Muscle of leg (tissue), 11 donors: ENCODE results near the gene ASIC4. TPM values are rescaled to one million over a fixed set of nuclear protein-coding genes. Genes with fewer than 3 reads are reported as not detected.
A peak's percentile ranks its signal among the peaks of the same experiment; 100 is the strongest.

ENCODE experiments used
- DNase-seq: peaks from one replicate; pipeline ENCODE4 v3.0.0; 2013
- H3K27ac ChIP-seq: one replicate; pipeline ENCODE4 v1.5.1; 2013; ENCODE audit warnings: mild to moderate bottlenecking, low read length, control low read depth
- H3K27me3 ChIP-seq: one replicate; pipeline ENCODE4 v1.6.1; 2013; ENCODE audit warnings: low read length; ENCODE audit not compliant: control insufficient read depth, insufficient read depth
- H3K36me3 ChIP-seq: one replicate; pipeline ENCODE4 v1.6.1; 2013; ENCODE audit warnings: low read length; ENCODE audit not compliant: control insufficient read depth, insufficient read depth
- H3K4me1 ChIP-seq: one replicate; pipeline ENCODE4 v1.6.1; 2013; ENCODE audit warnings: low read length; ENCODE audit not compliant: control insufficient read depth, insufficient read depth
- H3K4me3 ChIP-seq: one replicate; pipeline ENCODE4 v1.5.1; 2013; ENCODE audit warnings: low read length, control low read depth
- H3K9me3 ChIP-seq: replicated peaks from 2 replicates; pipeline ENCODE4 v1.6.1; 2013; ENCODE audit warnings: low read depth, low read length; ENCODE audit not compliant: control insufficient read depth
- WGBS: methylation state at CpG from one replicate; pipeline ENCODE4 v1.1.5; 2013; ENCODE audit warnings: missing lambda C conversion rate; ENCODE audit not compliant: insufficient coverage; 5-methylcytosine and 5-hydroxymethylcytosine counted together
- polyA plus RNA-seq, 8 donors: library from polyadenylated mRNA; unstranded; fragments of 120-200 nt; gene quantifications; one replicate each; pipeline versions ENCODE4 v1.2.1 to v1.2.3, GENCODE V29; 2013; ENCODE audit warnings: inconsistent platforms in 1 of 8, low replicate concordance in 1 of 8; ENCODE audit not compliant: insufficient read length in 8 of 8, insufficient read depth in 1 of 8
- total RNA-seq: library from RNA; stranded (reverse); fragments of 120-200 nt; gene quantifications from one replicate; pipeline ENCODE4 v1.2.4, GENCODE V29; 2013

The ASIC4 gene
- total and polyA plus RNA-seq, 9 donors, result 0.12 to 0.51 (median 0.35) TPM

- Histone ChIP-seq H3K27me3 (peaks cover 43% of the 10 kb centered on the region), H3K4me1 (peaks cover 73% of the 10 kb centered on the region), H3K4me3 (peak within 1 kb of the TSS; percentile 74), H3K36me3 (peaks cover 22% of the 10 kb centered on the region), H3K27ac (peak within 1 kb of the TSS; percentile 98), H3K9me3 (no peaks in the 10 kb centered on the region)
- 0% methylated on average over 46 of the region's 49 CpGs for WGBS
- DNase-seq, result peak; percentile 99
These were observed 15.8 kb upstream of the ASIC4 start, which contains the start of gene GMPPA for GRCh38 chr2:219498280-219499057. TSS of gene GMPPA (plus strand) at chr2:219498891. CDS start at chr2:219499976, 1,085 bp downstream.

- Histone ChIP-seq H3K4me1 (peaks cover 73% of the 10 kb centered on the region), H3K27me3 (peaks cover 39% of the 10 kb centered on the region), H3K36me3 (peaks cover 26% of the 10 kb centered on the region), H3K27ac (peak overlapping the region; percentile 98), H3K4me3 (peak overlapping the region; percentile 74), H3K9me3 (no peaks in the 10 kb centered on the region)
- WGBS, result 0% methylated on average over 3 of the region's 3 CpGs
- no peak for DNase-seq
These were observed 15.3 kb upstream of the ASIC4 start for GRCh38 chr2:219499058-219499307.

GRCh38 chr2:219499555-219499954 lies 14.7 kb upstream of the ASIC4 start:
- peaks cover 69% of the 10 kb centered on the region for H3K4me1 ChIP-seq
- 56% methylated on average over 1 of the region's 1 CpG for WGBS
- peak overlapping the region; percentile 25 for H3K27ac ChIP-seq

GRCh38 chr2:219500135-219500534 lies 14.1 kb upstream of the ASIC4 start:
- DNase-seq, result peak; percentile 46
- Histone ChIP-seq H3K4me1 (peaks cover 66% of the 10 kb centered on the region), H3K27me3 (peaks cover 30% of the 10 kb centered on the region), H3K9me3 (no peaks in the 10 kb centered on the region), H3K27ac (peak overlapping the region; percentile 49), H3K4me3 (no peak overlapping the region), H3K36me3 (peaks cover 37% of the 10 kb centered on the region)
- WGBS, result no CpG with 5 or more reads among the region's 2 CpGs

More at GRCh38 chr2:219499555-219499954, 14.7 kb upstream of the ASIC4 start:
- DNase-seq, result no peak
- H3K36me3 ChIP-seq, result peaks cover 32% of the 10 kb centered on the region
- no peaks in the 10 kb centered on the region for H3K9me3 ChIP-seq
- H3K4me3 ChIP-seq, result peak overlapping the region; percentile 74
- H3K27me3 ChIP-seq, result peaks cover 35% of the 10 kb centered on the region

GRCh38 chr2:219501849-219502248 lies 12.4 kb upstream of the ASIC4 start:
- Histone ChIP-seq H3K27ac (no peak overlapping the region), H3K36me3 (peaks cover 53% of the 10 kb centered on the region), H3K4me3 (no peak overlapping the region), H3K4me1 (peaks cover 59% of the 10 kb centered on the region), H3K27me3 (peaks cover 12% of the 10 kb centered on the region), H3K9me3 (no peaks in the 10 kb centered on the region)
- 93% methylated on average over 14 of the region's 14 CpGs for WGBS
- no peak for DNase-seq

GRCh38 chr2:219502618-219503017 lies 11.7 kb upstream of the ASIC4 start:
- no peaks in the 10 kb centered on the region for H3K9me3 ChIP-seq
- peaks cover 59% of the 10 kb centered on the region for H3K4me1 ChIP-seq
- no peak overlapping the region for H3K27ac ChIP-seq
- H3K27me3 ChIP-seq, result peaks cover 5% of the 10 kb centered on the region
- no peak for DNase-seq
- H3K36me3 ChIP-seq, result peaks cover 55% of the 10 kb centered on the region
- H3K4me3 ChIP-seq, result no peak overlapping the region

- 91% methylated on average over 5 of the region's 9 CpGs for WGBS
- peaks cover 55% of the 10 kb centered on the region for H3K36me3 ChIP-seq
These were observed 8.7 kb upstream of the ASIC4 start for GRCh38 chr2:219505585-219505984.

GRCh38 chr2:219506153-219506801 lies 8.0 kb upstream of the ASIC4 start:
- H3K4me3 ChIP-seq, result no peak overlapping the region
- peak overlapping the region; percentile 69 for H3K27ac ChIP-seq
- H3K36me3 ChIP-seq, result peaks cover 54% of the 10 kb centered on the region
- peaks cover 26% of the 10 kb centered on the region for H3K27me3 ChIP-seq
- no peaks in the 10 kb centered on the region for H3K9me3 ChIP-seq
- WGBS, result 71% methylated on average over 23 of the region's 23 CpGs
- H3K4me1 ChIP-seq, result peaks cover 67% of the 10 kb centered on the region
- DNase-seq, result no peak

More at GRCh38 chr2:219505585-219505984, 8.7 kb upstream of the ASIC4 start:
- Histone ChIP-seq H3K9me3 (no peaks in the 10 kb centered on the region), H3K27me3 (peaks cover 19% of the 10 kb centered on the region), H3K4me3 (no peak overlapping the region), H3K27ac (no peak overlapping the region), H3K4me1 (peaks cover 65% of the 10 kb centered on the region)
- DNase-seq, result no peak

GRCh38 chr2:219506802-219507526 lies 7.3 kb upstream of the ASIC4 start:
- no peak overlapping the region for H3K4me3 ChIP-seq
- peaks cover 67% of the 10 kb centered on the region for H3K4me1 ChIP-seq
- no peaks in the 10 kb centered on the region for H3K9me3 ChIP-seq
- DNase-seq, result peak; percentile 61
- H3K27me3 ChIP-seq, result peaks cover 31% of the 10 kb centered on the region
- 34% methylated on average over 5 of the region's 17 CpGs for WGBS
- H3K27ac ChIP-seq, result peak overlapping the region; percentile 69
- H3K36me3 ChIP-seq, result peaks cover 47% of the 10 kb centered on the region
